H1 (cell line): ENCODE results near the gene KRTCAP2. TPM values are rescaled to one million over a fixed set of nuclear protein-coding genes. Genes with fewer than 3 reads are reported as not detected.
A peak's percentile ranks its signal among the peaks of the same experiment; 100 is the strongest.

ENCODE experiments used
- CTCF ChIA-PET: fragments of 300-600 bp; sonication (Branson Sonifier 250); formaldehyde crosslinking; loops from one replicate; lab custom pipeline; 2021; ENCODE audit not compliant: partially characterized antibody; lab: Charles Lee
- POLR2A ChIA-PET: fragments of 300-600 bp; sonication (Branson Sonifier 250); formaldehyde crosslinking; loops from one replicate; lab custom pipeline; 2021; ENCODE audit warnings: inconsistent platforms; ENCODE audit not compliant: partially characterized antibody; lab: Charles Lee
- DNase-seq, 2 experiments: peaks; one replicate each; pipeline versions ENCODE4 v3.0.0 to v3.0.0-alpha.2; 2010 to 2022; ENCODE audit warnings: low spot score in 2 of 2, low read depth in 1 of 2, mixed read lengths in 1 of 2
- FAIRE-seq: peaks from 2 replicates; lab custom pipeline; 2011; peaks lifted over from hg19 to GRCh38; lab: Jason Lieb, UNC
- H2AFZ ChIP-seq: 2 replicates; pipeline ENCODE4 v1.8.1; 2012; ENCODE audit warnings: low read length, inconsistent platforms
- H2AK5ac ChIP-seq: 2 replicates; pipeline ENCODE4 v1.6.1; 2013; ENCODE audit warnings: low read depth, low read length
- H2BK120ac ChIP-seq: replicated peaks from 2 replicates; pipeline ENCODE3; 2013; ENCODE audit warnings: low read depth, low read length, inconsistent platforms
- H2BK12ac ChIP-seq: 2 replicates; pipeline ENCODE4 v1.6.1; 2013; ENCODE audit warnings: low read depth, low read length
- H2BK15ac ChIP-seq: 2 replicates; pipeline ENCODE4 v1.6.1; 2013; ENCODE audit warnings: low read length
- H2BK20ac ChIP-seq: 2 replicates; pipeline ENCODE4 v1.6.1; 2013; ENCODE audit warnings: low read length
- H2BK5ac ChIP-seq: 2 replicates; pipeline ENCODE4 v1.6.1; 2013; ENCODE audit warnings: low read depth, low read length
- H3K14ac ChIP-seq: 2 replicates; pipeline ENCODE4 v1.6.1; 2013; ENCODE audit warnings: inconsistent platforms; ENCODE audit not compliant: insufficient read length
- H3K18ac ChIP-seq: 2 replicates; pipeline ENCODE4 v1.6.1; 2013; ENCODE audit warnings: low read length; ENCODE audit errors: extremely low read depth
- H3K23ac ChIP-seq: 2 replicates; pipeline ENCODE4 v1.6.1; 2013; ENCODE audit warnings: inconsistent platforms; ENCODE audit not compliant: insufficient read length
- H3K23me2 ChIP-seq: 2 replicates; pipeline ENCODE4 v1.6.1; 2013; ENCODE audit warnings: low read depth, low read length
- H3K27ac ChIP-seq: 2 replicates; pipeline ENCODE4 v1.6.1; 2011; ENCODE audit warnings: low read depth, low read length, inconsistent platforms
- H3K27me3 ChIP-seq, 4 experiments: replicated peaks in 1 of 4; 1 replicate in 1 of 4; 2 replicates in 3 of 4; pipeline versions ENCODE4 v1.6.1 to v1.8.1; 2011 to 2013; ENCODE audit warnings: low read length in 3 of 4, mild to moderate bottlenecking in 3 of 4, inconsistent platforms in 2 of 4, mixed read lengths in 2 of 4, moderate library complexity in 1 of 4; ENCODE audit not compliant: control insufficient read depth in 3 of 4, insufficient read depth in 3 of 4; ENCODE audit errors: extremely low read depth in 1 of 4
- H3K36me3 ChIP-seq, 4 experiments: 2 replicates each; pipeline versions ENCODE4 v1.6.1 to v1.8.1; 2011 to 2013; ENCODE audit warnings: mild to moderate bottlenecking in 4 of 4, low read length in 3 of 4, moderate library complexity in 2 of 4, control low read depth in 1 of 4, inconsistent platforms in 1 of 4; ENCODE audit not compliant: insufficient read depth in 4 of 4, control insufficient read depth in 2 of 4
- H3K4ac ChIP-seq: replicated peaks from 2 replicates; pipeline ENCODE3; 2013; ENCODE audit warnings: low read length, low read depth, mixed read lengths, inconsistent platforms; ENCODE audit not compliant: insufficient read length
- H3K4me1 ChIP-seq, 4 experiments: replicated peaks in 1 of 4; 1 replicate in 1 of 4; 2 replicates in 3 of 4; pipeline versions ENCODE4 v1.6.1 to v1.8.1; 2011 to 2013; ENCODE audit warnings: low read length in 3 of 4, inconsistent platforms in 2 of 4, mixed read lengths in 1 of 4; ENCODE audit not compliant: insufficient read depth in 4 of 4, control insufficient read depth in 3 of 4
- H3K4me2 ChIP-seq, 2 experiments: 2 replicates each; pipeline versions ENCODE4 v1.6.1 to v1.8.1; 2011 to 2013; ENCODE audit warnings: low read depth in 2 of 2, low read length in 2 of 2, control low read depth in 1 of 2, inconsistent platforms in 1 of 2, mild to moderate bottlenecking in 1 of 2; ENCODE audit not compliant: insufficient read depth in 1 of 2
- H3K4me3 ChIP-seq, 4 experiments: fragments of 200-600, 300-600 bp in 1 of 4; sonication (generic), shearing (Covaris generic), sonication (Bioruptor Twin) in 1 of 4; 2 replicates each; pipeline versions ENCODE4 v1.5.1 to v1.8.1; 2011 to 2016; ENCODE audit warnings: low read length in 4 of 4, low read depth in 3 of 4, control low read depth in 2 of 4, inconsistent platforms in 2 of 4, mild to moderate bottlenecking in 2 of 4, mixed read lengths in 1 of 4, moderate library complexity in 1 of 4; ENCODE audit not compliant: insufficient read depth in 2 of 4; ENCODE audit errors: extremely low read depth in 1 of 4
- H3K56ac ChIP-seq: replicated peaks from 2 replicates; pipeline ENCODE3; 2013; ENCODE audit warnings: low read depth, mild to moderate bottlenecking, mixed read lengths, low read length, inconsistent platforms; ENCODE audit not compliant: insufficient read length
- H3K79me1 ChIP-seq: 2 replicates; pipeline ENCODE4 v1.6.1; 2013; ENCODE audit warnings: low read depth, low read length, control low read depth
- H3K79me2 ChIP-seq, 2 experiments: 2 replicates each; pipeline versions ENCODE4 v1.6.1 to v1.8.1; 2012 to 2013; ENCODE audit warnings: low read length in 2 of 2, mild to moderate bottlenecking in 2 of 2, inconsistent platforms in 1 of 2; ENCODE audit not compliant: insufficient read depth in 2 of 2, control insufficient read depth in 1 of 2
- H3K9ac ChIP-seq, 4 experiments: replicated peaks in 1 of 4; 1 replicate in 1 of 4; 2 replicates in 3 of 4; pipeline versions ENCODE4 v1.6.1 to v1.8.1; 2011 to 2013; ENCODE audit warnings: low read depth in 3 of 4, low read length in 3 of 4, control low read depth in 2 of 4, mild to moderate bottlenecking in 2 of 4, moderate library complexity in 2 of 4, inconsistent platforms in 1 of 4; ENCODE audit errors: extremely low read depth in 1 of 4
- H3K9me3 ChIP-seq, 2 experiments: 2 replicates each; pipeline versions ENCODE4 v1.6.1 to v1.8.1; 2012 to 2013; ENCODE audit warnings: mild to moderate bottlenecking in 2 of 2, moderate library complexity in 2 of 2, control low read depth in 1 of 2, inconsistent platforms in 1 of 2, low read depth in 1 of 2, low read length in 1 of 2, mixed read lengths in 1 of 2; ENCODE audit not compliant: insufficient read depth in 2 of 2
- H4K20me1 ChIP-seq, 2 experiments: replicated peaks in 1 of 2; 2 replicates each; pipeline versions ENCODE3 to v1.8.1; 2011 to 2013; ENCODE audit warnings: inconsistent platforms in 2 of 2, low read length in 2 of 2, mild to moderate bottlenecking in 1 of 2; ENCODE audit not compliant: insufficient read depth in 2 of 2, control insufficient read depth in 1 of 2
- H4K5ac ChIP-seq: 2 replicates; pipeline ENCODE4 v1.6.1; 2013; ENCODE audit warnings: low read length, low read depth, mixed read lengths, inconsistent platforms; ENCODE audit not compliant: insufficient read length
- H4K8ac ChIP-seq: 2 replicates; pipeline ENCODE4 v1.8.0; 2013; ENCODE audit warnings: mild to moderate bottlenecking, moderate library complexity, low read length, inconsistent platforms; ENCODE audit not compliant: insufficient read depth; ENCODE audit errors: extremely low read depth
- H4K91ac ChIP-seq: replicated peaks from 2 replicates; pipeline ENCODE3; 2013; ENCODE audit warnings: low read length, mixed read lengths, inconsistent platforms; ENCODE audit not compliant: insufficient read length
- CTBP2 ChIP-seq: IDR thresholded peaks from 2 replicates; pipeline ENCODE4 v1.7.0; 2011; ENCODE audit warnings: borderline replicate concordance, mild to moderate bottlenecking, moderate library complexity, mixed read lengths, low read length; ENCODE audit not compliant: insufficient read depth, insufficient read length
- HDAC2 ChIP-seq, 2 experiments: fragments of 300-600 bp in 1 of 2; sonication (generic) in 1 of 2; IDR thresholded peaks; 2 replicates each; pipeline ENCODE4 v1.6.1; 2011 to 2012; ENCODE audit warnings: low read depth in 2 of 2, low read length in 2 of 2, mild to moderate bottlenecking in 2 of 2, moderate library complexity in 2 of 2, borderline replicate concordance in 1 of 2, inconsistent platforms in 1 of 2
- KDM4A ChIP-seq: IDR thresholded peaks from one replicate; pipeline ENCODE4 v1.7.1; 2012; ENCODE audit warnings: low read depth, mild to moderate bottlenecking, moderate library complexity, low read length, inconsistent platforms; ENCODE audit not compliant: severe bottlenecking
- PHF8 ChIP-seq: fragments of 200-600 bp; sonication (generic); conservative IDR thresholded peaks from 2 replicates; pipeline ENCODE4 v1.7.1; 2012; ENCODE audit warnings: low read depth, mild to moderate bottlenecking, inconsistent platforms, low read length, moderate library complexity
- POLR2A ChIP-seq, 2 experiments: IDR thresholded peaks; 1 replicate in 1 of 2; 2 replicates in 1 of 2; pipeline ENCODE4 v1.6.1; 2011; ENCODE audit warnings: low read depth in 2 of 2, low read length in 2 of 2, mild to moderate bottlenecking in 2 of 2; ENCODE audit errors: control extremely low read depth in 1 of 2
- SAP30 ChIP-seq: fragments of 300-600 bp; sonication (generic); IDR thresholded peaks from 2 replicates; pipeline ENCODE4 v1.7.1; 2012; ENCODE audit warnings: low read length, moderate library complexity, mild to moderate bottlenecking, inconsistent platforms; ENCODE audit not compliant: insufficient read depth, insufficient replicate concordance
- SIN3A ChIP-seq, 2 experiments: IDR thresholded peaks in 1 of 2; conservative IDR thresholded peaks in 1 of 2; 2 replicates each; pipeline ENCODE4 v1.6.1; 2011 to 2012; ENCODE audit warnings: low read length in 2 of 2, improper control_type of control experiment in 1 of 2, low read depth in 1 of 2, mild to moderate bottlenecking in 1 of 2
- SIX5 ChIP-seq: IDR thresholded peaks from 2 replicates; pipeline ENCODE4 v1.6.1; 2011; ENCODE audit warnings: mild to moderate bottlenecking, low read depth, low read length
- SRF ChIP-seq: IDR thresholded peaks from 2 replicates; pipeline ENCODE4 v1.6.1; 2011; ENCODE audit warnings: mild to moderate bottlenecking, low read depth, low read length, moderate library complexity
- WGBS, 2 experiments: shearing (Covaris generic) in 1 of 2; methylation state at CpG; one replicate each; pipeline versions ENCODE4 v1.1.6 to v1.1.7; 2013 to 2015; ENCODE audit warnings: low lambda C conversion rate in 2 of 2, mixed read lengths in 2 of 2, inconsistent platforms in 1 of 2, low coverage in 1 of 2, missing lambda C conversion rate in 1 of 2; ENCODE audit not compliant: insufficient replicate concordance in 2 of 2, insufficient coverage in 1 of 2, insufficient read length in 1 of 2; ENCODE audit errors: extremely low coverage in 1 of 2, missing lambda C conversion rate in 1 of 2; 5-methylcytosine and 5-hydroxymethylcytosine counted together
- polyA plus RNA-seq, 7 experiments: library from polyadenylated mRNA; depleted of rRNA in 3 of 7; stranded (reverse) in 5 of 7; unstranded in 2 of 7; fragments of >200 nt in 5 of 7; fragments of 200-250 nt in 2 of 7; gene quantifications; 1 replicate in 5 of 7; 2 replicates in 1 of 7; 4 replicates in 1 of 7; pipeline versions ENCODE4 v1.2.1 to v1.2.3, GENCODE V29; 2011 to 2013; ENCODE audit warnings: missing spikeins in 2 of 7, mixed read lengths in 2 of 7
- total RNA-seq: library from RNA; stranded (reverse); fragmentation: NEBNext Ultra II Directional; extraction: Animal tissue kit (Norgen Biotek cat#: 25700); gene quantifications from 2 replicates; pipeline ENCODE4 v1.2.1, GENCODE V29; 2021

Gene KRTCAP2
- total and polyA plus RNA-seq, 2 of the 8 experiments (the other 6 are each of a cell fraction or from before 2014, with no cell fraction given): 146 to 317 TPM

- peak within 1 kb of the TSS; percentile 50 for H3K4ac ChIP-seq
- H3K4me3 ChIP-seq: peak within 1 kb of the TSS; percentile 45 to 71 (median 64)
- H4K8ac ChIP-seq: no peak within 1 kb of the TSS; the same call in 1 of the 2 replicates
- 0 out of 2 replicates have a peak within 1 kb of the TSS, but pooled peaks have one; percentile 53 for H2BK15ac ChIP-seq
- peaks cover 16 to 58% (median 40%) of the 10 kb centered on the region in 4 experiments for H3K4me1 ChIP-seq
- peak within 1 kb of the TSS; percentile 94 to 97 for H3K4me2 ChIP-seq
- no peaks in the 10 kb centered on the region for H3K79me1 ChIP-seq
- no peak within 1 kb of the TSS for H3K56ac ChIP-seq
- H3K79me2 ChIP-seq: no peaks in the 10 kb centered on the region
- H2AK5ac ChIP-seq: peak within 1 kb of the TSS; percentile 56; the same call in 1 of the 2 replicates
- H4K5ac ChIP-seq: no peak within 1 kb of the TSS
- POLR2A ChIA-PET: interaction anchor here (1.0 to 2.4 kb wide), 5 partner anchors 8 to 63 kb away, joined by 3 to 14 read pairs (median 5); partner anchors contain the start of gene SLC50A1
- H2BK20ac ChIP-seq: peak within 1 kb of the TSS; percentile 66; the same call in 1 of the 2 replicates
- H2BK12ac ChIP-seq: peak within 1 kb of the TSS; percentile 87; the same call in 1 of the 2 replicates
- H3K36me3 ChIP-seq: peaks cover 0 to 4% (median under 1%) of the 10 kb centered on the region in 4 experiments; a peak in 1 of 8 replicates
- peak within 1 kb of the TSS; percentile 41 for H4K91ac ChIP-seq
- no peak within 1 kb of the TSS for H2BK120ac ChIP-seq
- H3K27ac ChIP-seq: no peak within 1 kb of the TSS
- DNase-seq: peak in 1 of 2 experiments; percentile 63
- CTCF ChIA-PET: interaction anchor here (0.7 to 14.2 kb wide), 7 partner anchors 12 to 279 kb away, joined by 3 to 187 read pairs (median 27); partner anchors contain the start of genes KRTCAP2 and TRIM46
- no peak within 1 kb of the TSS; the same call in 1 of the 2 replicates for H2BK5ac ChIP-seq
- no peaks in the 10 kb centered on the region for H4K20me1 ChIP-seq
- 3% methylated on average over 42 of the region's 76 CpGs; no CpG with 5 or more reads in 1 of the 2 experiments for WGBS, 2 experiments
- H2AFZ ChIP-seq: peak within 1 kb of the TSS; percentile 77; the same call in 1 of the 2 replicates
- H3K9me3 ChIP-seq: no peaks in the 10 kb centered on the region
- peaks cover 33 to 50% (median 45%) of the 10 kb centered on the region in 4 experiments for H3K27me3 ChIP-seq
- no peak for FAIRE-seq
- no peak within 1 kb of the TSS for H3K14ac ChIP-seq
- no peak within 1 kb of the TSS for H3K23ac ChIP-seq
- H3K9ac ChIP-seq: peak within 1 kb of the TSS in 1 of 4 experiments; percentile 2; a peak in 1 of 7 replicates
- peak within 1 kb of the TSS; percentile 78 for H3K18ac ChIP-seq
- H3K23me2 ChIP-seq: peaks cover 28% of the 10 kb centered on the region
- no peak for TF ChIP-seq SRF
- TF ChIP-seq HDAC2 (IDR thresholded peaks at IDR 0.05; ENCODE audit: borderline replicate concordance in 1 of 2, low read depth in 2 of 2, low read length in 2 of 2): no peak; a peak in 1 of 4 replicates
- peak; percentile 79 for TF ChIP-seq SAP30
- peak; percentile 62 for TF ChIP-seq KDM4A
- no peak for TF ChIP-seq SIX5
- peak; percentile 73 for TF ChIP-seq CTBP2
- 0 out of 2 replicates have a peak, but pooled peaks have one; percentile 30 for TF ChIP-seq PHF8
- no peak; a peak in 1 of 4 replicates for TF ChIP-seq SIN3A (conservative IDR thresholded peaks at IDR 0.05 in 1 of 2, IDR thresholded peaks at IDR 0.05 in 1 of 2; ENCODE audit: low read depth in 1 of 2, low read length in 2 of 2)
- no peak for TF ChIP-seq POLR2A (IDR thresholded peaks at IDR 0.05; ENCODE audit: control extremely low read depth in 1 of 2, low read depth in 2 of 2, low read length in 2 of 2)
These were observed 45.8 kb downstream of the KRTCAP2 start, which contains the start of gene EFNA1 for GRCh38 chr1:155127105-155127966. Gene EFNA1, plus strand, starts transcription at chr1:155127876. Its CDS starts 102 bp downstream, at chr1:155127978.
